ENCODE results near the gene NCOA5.
"Not testable (repeated sequence)": the region's sequence is repeated elsewhere in the genome, so short reads cannot be mapped to it uniquely, and the experiment has no call there.

NCOA5 gene

GRCh38 chr20:46091622-46092535 is 2.1 kb upstream of the NCOA5 start:
- DNase-seq (ENCODE audit: low spot score) = not testable (repeated sequence)

DNA sequence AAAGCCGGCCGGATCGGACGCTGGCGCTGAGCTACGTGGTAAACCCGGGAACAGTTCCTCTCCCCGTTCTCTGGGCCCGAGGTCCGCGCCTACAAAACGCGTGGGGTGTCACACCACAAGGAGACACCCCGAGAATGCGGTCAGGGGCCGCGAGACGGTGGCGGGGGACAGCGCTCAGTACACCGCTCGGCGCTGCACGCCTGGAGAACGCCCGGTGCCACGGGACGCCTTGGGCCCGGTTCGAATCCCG is 670 bp downstream of the NCOA5 start:
- DNase-seq (ENCODE audit: low spot score) = no peak

- DNase-seq (ENCODE audit: low spot score) = no peak
Observed at GRCh38 chr20:46088409-46089166, 1.2 kb downstream of the NCOA5 start.

GRCh38 chr20:46087161-46087560 is 2.6 kb downstream of the NCOA5 start:
- no peak for DNase-seq (ENCODE audit: low spot score)

GRCh38 chr20:46085179-46085851 is 4.4 kb downstream of the NCOA5 start:
- DNase-seq (ENCODE audit: low spot score) = no peak

DNA sequence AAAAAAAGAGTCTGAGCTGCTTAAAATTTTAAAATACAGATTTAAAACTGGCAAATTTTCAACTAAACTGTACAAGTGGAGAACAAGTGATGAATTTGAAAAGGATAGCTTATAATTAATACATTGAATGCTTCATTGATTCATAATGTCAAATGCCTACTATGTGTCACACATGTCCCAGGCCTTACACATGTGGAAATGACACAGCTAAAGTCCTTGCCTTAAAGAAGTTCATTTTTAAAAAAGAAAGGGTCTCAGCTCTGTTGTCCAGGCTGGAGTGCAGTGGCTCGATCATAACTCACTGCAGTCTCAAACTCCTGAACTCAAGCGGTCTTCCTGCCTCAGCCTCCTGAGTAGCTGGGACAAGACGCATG is 5.0 kb downstream of the NCOA5 start:
- DNase-seq (ENCODE audit: low spot score) = no peak

DNA sequence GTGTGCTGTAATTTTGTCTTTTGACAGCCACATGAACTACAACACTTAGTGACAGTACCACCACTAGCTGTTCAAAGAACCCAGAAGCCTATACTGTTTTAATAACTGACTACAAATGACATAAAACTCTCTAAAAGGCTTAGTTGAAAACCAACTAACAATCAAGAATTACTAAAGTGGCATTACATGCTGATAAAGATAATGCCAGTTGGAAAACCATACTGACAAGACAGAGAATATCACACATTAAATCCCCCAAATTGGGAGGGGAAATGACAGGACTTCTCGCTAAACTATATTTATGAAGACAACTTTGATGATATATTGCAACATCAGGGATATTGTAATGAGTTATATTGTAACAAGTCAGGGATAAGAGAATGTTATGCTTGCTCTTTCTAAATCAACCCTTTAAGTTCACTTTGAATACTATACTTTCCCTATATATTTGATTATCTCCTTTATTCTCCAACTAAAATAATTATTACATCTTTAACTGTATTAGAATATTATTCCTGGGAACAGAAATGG is 6.2 kb downstream of the NCOA5 start:
- DNase-seq (ENCODE audit: low spot score) = no peak

DNA sequence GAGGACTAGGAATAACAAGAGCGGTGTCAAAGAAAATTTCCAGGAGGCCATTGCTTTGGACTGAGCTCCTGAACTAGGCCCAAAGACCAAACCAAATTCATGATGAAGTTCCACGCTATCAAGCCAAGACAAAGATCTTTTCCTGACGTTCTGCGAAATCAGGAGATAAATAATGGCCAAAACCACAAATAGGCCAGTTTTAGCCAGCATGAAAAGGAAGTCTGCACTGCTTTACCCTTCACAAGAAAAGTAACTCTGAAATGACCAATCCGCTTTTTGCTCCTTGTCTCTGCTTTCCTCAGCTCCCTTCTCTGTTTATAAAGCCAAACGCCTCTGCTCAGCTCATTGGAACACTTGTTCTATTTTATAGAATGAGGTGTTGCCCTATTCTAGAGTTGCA is 6.7 kb downstream of the NCOA5 start:
- DNase-seq (ENCODE audit: low spot score) = no peak

GRCh38 chr20:46081074-46081473 is 8.7 kb downstream of the NCOA5 start:
- no peak for DNase-seq (ENCODE audit: low spot score)

DNA sequence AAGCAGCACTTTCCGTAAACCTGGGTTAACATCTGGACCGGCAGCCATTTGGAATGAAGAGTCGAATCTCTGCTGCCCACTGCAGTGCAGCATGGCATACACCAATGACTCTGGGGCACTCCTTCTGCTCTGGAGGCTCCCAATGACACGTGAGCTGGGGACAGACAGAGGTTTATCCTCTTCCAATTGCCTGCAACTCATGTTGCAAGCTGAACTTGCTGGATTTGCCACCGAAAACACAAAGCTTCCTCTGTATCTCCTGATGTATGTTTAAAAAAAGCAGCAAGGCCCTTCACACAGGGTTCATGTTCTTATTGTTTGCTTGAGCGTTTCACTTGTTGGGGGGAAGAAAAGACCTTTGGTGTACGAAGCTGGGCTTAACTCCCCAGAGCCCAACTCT is 10.8 kb downstream of the NCOA5 start:
- DNase-seq (ENCODE audit: low spot score) = no peak

GRCh38 chr20:46077642-46078305 is 12.0 kb downstream of the NCOA5 start:
- no peak for DNase-seq (ENCODE audit: low spot score)

DNA sequence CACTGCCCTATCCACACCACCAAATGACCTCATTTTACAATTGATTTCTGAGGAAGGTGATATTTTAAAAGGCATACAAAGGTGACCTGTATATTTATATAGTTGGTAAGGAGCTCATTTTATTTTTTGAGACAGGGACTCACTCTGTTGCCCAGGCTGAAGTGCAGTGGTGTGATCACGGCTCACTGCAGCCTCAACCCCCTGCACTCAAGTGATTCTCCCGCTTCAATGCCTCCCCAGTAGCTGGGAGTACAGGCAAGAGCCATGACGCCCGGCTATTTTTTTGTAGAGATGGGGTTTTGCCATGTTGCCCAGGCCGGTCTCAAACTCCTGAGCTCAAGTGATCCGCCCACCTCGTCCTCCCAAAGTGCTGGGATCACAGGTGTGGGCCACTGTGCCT is 13.0 kb downstream of the NCOA5 start:
- DNase-seq (ENCODE audit: low spot score) = no peak

DNA sequence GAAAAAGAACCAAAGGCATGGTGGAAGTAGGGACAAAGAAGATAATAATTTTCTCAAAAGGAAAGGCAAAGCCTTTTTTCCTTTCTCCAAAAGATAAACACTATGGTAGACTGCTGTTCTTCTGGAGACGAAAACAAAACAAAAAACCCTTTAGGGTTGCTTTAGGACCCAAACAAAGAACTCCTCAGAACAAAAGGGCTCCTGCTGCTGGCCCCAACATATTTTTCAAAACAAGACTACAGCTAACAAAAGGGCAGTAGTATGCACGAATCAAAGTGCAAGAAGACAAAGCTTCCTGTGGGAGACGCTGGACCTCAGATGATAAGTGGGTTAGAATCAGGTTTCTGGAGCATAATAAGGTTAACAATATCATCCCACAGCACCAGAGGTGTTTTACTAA is 15.8 kb downstream of the NCOA5 start:
- no peak for DNase-seq (ENCODE audit: low spot score)

DNA sequence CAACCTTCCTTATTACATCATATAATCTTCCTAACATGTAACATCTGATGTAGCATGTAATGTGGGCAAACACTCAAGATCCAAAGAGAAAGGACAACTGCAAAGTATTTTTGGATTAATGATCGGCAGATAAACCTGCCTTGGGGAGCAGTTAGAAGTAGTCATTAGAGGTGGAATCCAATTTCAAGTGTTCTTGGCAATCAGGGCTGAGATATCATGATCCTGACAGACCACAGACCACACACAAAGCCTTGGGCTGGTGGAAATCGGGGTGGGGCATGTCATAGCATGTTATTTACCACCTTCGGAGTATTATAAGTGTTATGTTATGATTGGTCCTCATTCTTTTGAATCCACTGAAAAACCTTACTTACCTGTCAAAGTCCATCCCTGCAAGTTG is 16.3 kb downstream of the NCOA5 start:
- DNase-seq (ENCODE audit: low spot score) = no peak

DNA sequence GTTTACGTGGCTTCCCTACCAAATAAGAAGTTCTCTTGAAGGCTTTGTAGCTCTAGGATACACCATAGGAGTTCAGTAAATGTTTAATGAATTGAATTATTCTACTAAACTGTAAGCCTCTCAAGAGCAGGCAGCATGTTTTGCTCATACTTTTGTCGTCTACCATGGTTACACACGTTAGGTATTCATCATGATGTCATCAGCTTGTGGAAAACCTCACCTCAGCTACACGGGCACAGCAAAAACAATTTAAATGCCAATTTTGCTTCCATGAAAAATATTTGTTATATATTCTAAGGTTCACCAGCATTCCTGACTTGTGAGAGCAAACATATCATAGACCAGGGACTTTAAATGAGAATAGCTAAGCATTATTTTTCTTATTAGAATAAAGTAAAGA is 16.7 kb downstream of the NCOA5 start:
- no peak for DNase-seq (ENCODE audit: low spot score)

- no peak for DNase-seq (ENCODE audit: low spot score)
Observed at GRCh38 chr20:46071573-46071972, 18.2 kb downstream of the NCOA5 start.

GRCh38 chr20:46070215-46070900 is 19.4 kb downstream of the NCOA5 start:
- DNase-seq (ENCODE audit: low spot score) = no peak

GRCh38 chr20:46065691-46066090 is 24.1 kb downstream of the NCOA5 start:
- DNase-seq (ENCODE audit: low spot score) = no peak

DNA sequence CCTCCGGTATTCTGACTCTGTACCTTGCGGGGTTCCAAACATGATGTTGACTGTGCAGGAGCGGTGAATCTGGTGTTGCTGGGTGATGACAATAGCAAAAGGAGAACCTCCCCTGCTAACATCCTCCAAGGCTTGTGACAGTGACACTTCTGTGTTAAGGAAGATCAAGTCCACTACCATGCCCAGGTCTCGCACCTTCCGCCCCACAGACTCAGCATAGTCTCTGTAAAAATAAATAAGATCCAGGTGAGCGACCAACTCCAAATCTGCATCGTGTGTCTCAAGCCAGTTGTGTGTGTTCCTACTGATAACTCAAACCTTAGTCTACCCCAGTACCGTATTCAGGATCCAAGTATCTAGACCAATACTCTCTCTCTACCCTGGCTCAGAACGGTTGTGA is 24.8 kb downstream of the NCOA5 start:
- DNase-seq (ENCODE audit: low spot score) = no peak

- no peak for DNase-seq (ENCODE audit: low spot score)
Observed at GRCh38 chr20:46063652-46064054, 26.1 kb downstream of the NCOA5 start.

- DNase-seq (ENCODE audit: low spot score) = no peak
Observed at GRCh38 chr20:46063151-46063550, 26.6 kb downstream of the NCOA5 start.

All from SK-N-DZ (cell line).